Omental fat pad (tissue), 4 donors: ENCODE data around the gene PPP1R16B. TPM values are rescaled to one million over a fixed set of nuclear protein-coding genes. Genes with fewer than 3 reads are reported as not detected.

Experiments
- ATAC-seq: fragments of 150-250 bp; one replicate; pipeline ENCODE4 v1.9.1; 2016; ENCODE audit warnings: mild to moderate bottlenecking, moderate library complexity; ENCODE audit not compliant: low FRiP score
- DNase-seq: peaks from one replicate; pipeline ENCODE4 v3.0.0-alpha.2; 2019; ENCODE audit warnings: low spot score
- CTCF ChIP-seq, 3 donors: fragments of 450-650 bp; IDR thresholded peaks; one replicate each; pipeline ENCODE4 v1.5.1; 2016 to 2017; ENCODE audit warnings: antibody characterized with exemption in 3 of 3, mild to moderate bottlenecking in 3 of 3, moderate library complexity in 2 of 3
- small RNA-seq: library from RNA; depleted of rRNA; stranded (forward); fragments of <200 nt; gene quantifications from one replicate; pipeline ENCODE3, GENCODE V24; 2016
- total RNA-seq, 4 donors: library from RNA; depleted of rRNA; stranded (reverse); fragments of >200 nt; gene quantifications; one replicate each; pipeline ENCODE4 v1.1.0, GENCODE V29; 2016

The PPP1R16B gene
- total RNA-seq, 4 donors from 2014 or later = 7.1 to 48.4 (median 21.6) TPM

GRCh38 chr20:38965264-38965663, 159.8 kb downstream of the PPP1R16B start:
- ATAC-seq = no peak
- DNase-seq = no peak
- TF ChIP-seq CTCF (IDR thresholded peaks at IDR 0.05) = no peak

GRCh38 chr20:38968090-38968489, 162.6 kb downstream of the PPP1R16B start:
- TF ChIP-seq CTCF (IDR thresholded peaks at IDR 0.05) = no peak
- DNase-seq = no peak
- ATAC-seq = no peak

GRCh38 chr20:38969708-38970107, 164.2 kb downstream of the PPP1R16B start:
- no peak for TF ChIP-seq CTCF (IDR thresholded peaks at IDR 0.05)
- DNase-seq (no peak), ATAC-seq (no peak)

GRCh38 chr20:38970302-38970701, 164.8 kb downstream of the PPP1R16B start:
- no peak for TF ChIP-seq CTCF (IDR thresholded peaks at IDR 0.05)
- DNase-seq (no peak), ATAC-seq (no peak)

Small RNA genes lying within 50 kb of the gene (small RNA-seq; reads per million reads assigned to genes)
- gene AL023803.1 = not detected

Other genes starting within 250 kb of the PPP1R16B start
- not detected for gene ADIG, start 224.5 kb upstream of the PPP1R16B start, total RNA-seq
- gene ARHGAP40, start 203.9 kb upstream of the PPP1R16B start, total RNA-seq = not detected
- not detected for gene SLC32A1, start 81.2 kb upstream of the PPP1R16B start, total RNA-seq
- gene ACTR5, start 57.2 kb upstream of the PPP1R16B start, total RNA-seq = 10 to 100 TPM in 1 of 4 donors, 1 to 10 TPM in 3; 7.1 to 11.9 (median 7.7) TPM
- 1 to 10 TPM in 3 of 4 donors, under 1 TPM in 1; 0.93 to 3.2 (median 1.3) TPM for gene FAM83D, start 120.7 kb downstream of the PPP1R16B start, total RNA-seq
- gene DHX35, start 156.6 kb downstream of the PPP1R16B start, total RNA-seq = 10 to 100 TPM; 13.3 to 18.1 (median 15.5) TPM